Umbilical cord (tissue), 2 donors: ENCODE data around the gene VPS52. TPM values are rescaled to one million over a fixed set of nuclear protein-coding genes. Genes with fewer than 3 reads are reported as not detected.

Source experiments
- DNase-seq: peaks from one replicate; pipeline ENCODE4 v3.0.0-alpha.2; 2015; ENCODE audit warnings: low spot score
- total RNA-seq: library from RNA; depleted of rRNA; stranded (reverse); fragments of >200 nt; gene quantifications from one replicate; pipeline ENCODE4 v1.2.3, GENCODE V29; 2014; ENCODE audit warnings: low replicate concordance; ENCODE audit not compliant: insufficient read depth

Gene VPS52
- total RNA-seq, 1 donor from 2014 or later, result 33.7 TPM

DNA sequence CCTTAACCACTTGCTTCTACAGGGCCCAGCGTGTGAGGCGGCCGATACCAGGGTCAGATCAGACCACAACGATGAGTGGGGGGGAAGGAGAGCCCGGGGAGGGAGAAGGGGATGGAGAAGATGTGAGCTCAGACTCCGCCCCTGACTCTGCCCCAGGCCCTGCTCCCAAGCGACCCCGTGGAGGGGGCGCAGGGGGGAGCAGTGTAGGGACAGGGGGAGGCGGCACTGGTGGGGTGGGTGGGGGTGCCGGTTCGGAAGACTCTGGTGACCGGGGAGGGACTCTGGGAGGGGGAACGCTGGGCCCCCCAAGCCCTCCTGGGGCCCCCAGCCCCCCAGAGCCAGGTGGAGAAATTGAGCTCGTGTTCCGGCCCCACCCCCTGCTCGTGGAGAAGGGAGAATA lies 60.5 kb downstream of the VPS52 start:
- no peak for DNase-seq

DNA sequence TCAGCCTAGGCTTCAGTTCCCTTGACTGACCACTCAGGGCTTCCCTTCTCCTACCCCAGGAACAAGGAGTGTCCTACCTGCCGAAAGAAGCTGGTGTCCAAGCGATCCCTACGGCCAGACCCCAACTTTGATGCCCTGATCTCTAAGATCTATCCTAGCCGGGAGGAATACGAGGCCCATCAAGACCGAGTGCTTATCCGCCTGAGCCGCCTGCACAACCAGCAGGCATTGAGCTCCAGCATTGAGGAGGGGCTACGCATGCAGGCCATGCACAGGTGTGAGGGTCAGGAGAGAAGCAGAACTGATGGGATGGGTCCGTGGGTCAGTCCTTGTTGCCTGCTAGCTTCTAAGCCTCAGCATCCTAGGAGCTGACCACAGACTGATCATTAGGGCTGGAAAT lies 61.8 kb downstream of the VPS52 start:
- no peak for DNase-seq

DNA sequence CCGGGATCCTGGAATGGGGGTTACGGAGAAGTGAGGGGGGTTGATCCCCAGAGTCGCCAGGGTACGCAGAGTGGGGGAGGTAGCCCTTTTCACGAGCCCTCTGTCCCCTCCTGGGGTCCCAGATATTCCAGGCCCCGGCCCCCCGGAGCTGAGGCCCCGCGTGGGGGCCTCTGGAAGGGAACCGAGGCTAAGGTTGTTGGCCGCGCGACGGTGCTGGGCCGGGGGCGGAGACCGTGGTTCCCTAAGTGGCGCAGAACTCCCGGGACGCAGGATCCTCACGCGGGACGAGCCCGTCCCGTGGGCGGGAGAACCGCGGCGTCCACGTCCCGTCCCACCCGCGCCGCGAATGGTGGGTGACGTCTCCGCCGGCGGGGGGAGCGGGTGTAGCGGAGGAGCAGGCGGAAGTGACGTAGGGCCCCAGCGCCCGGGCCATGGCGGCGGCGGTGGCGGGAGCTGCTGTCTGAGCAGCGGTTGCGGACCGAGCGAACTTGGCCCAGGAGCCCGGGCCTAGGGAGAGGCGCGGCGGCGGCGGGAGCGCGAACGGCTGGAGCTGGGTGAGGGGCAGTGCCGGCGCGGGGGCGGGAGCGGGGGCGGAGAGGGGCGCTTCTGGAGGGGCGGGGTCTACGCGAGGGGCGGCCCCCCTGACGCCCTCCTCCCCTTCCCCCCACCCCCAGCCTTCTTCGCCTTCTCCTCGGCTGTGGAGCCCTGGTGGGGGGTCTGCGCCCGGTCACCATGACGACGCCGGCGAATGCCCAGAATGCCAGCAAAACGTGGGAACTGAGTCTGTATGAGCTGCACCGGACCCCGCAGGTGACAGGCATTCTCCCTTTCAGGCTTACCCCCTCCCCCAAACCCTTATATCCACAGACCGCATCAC lies 63.3 kb downstream of the VPS52 start, which contains the start of gene RING1:
RING1 (plus strand) TSS at position 410 of the 877 bp plus-strand sequence; CDS start at position 733, 323 bp downstream.
- peak; percentile 86 for DNase-seq

DNA sequence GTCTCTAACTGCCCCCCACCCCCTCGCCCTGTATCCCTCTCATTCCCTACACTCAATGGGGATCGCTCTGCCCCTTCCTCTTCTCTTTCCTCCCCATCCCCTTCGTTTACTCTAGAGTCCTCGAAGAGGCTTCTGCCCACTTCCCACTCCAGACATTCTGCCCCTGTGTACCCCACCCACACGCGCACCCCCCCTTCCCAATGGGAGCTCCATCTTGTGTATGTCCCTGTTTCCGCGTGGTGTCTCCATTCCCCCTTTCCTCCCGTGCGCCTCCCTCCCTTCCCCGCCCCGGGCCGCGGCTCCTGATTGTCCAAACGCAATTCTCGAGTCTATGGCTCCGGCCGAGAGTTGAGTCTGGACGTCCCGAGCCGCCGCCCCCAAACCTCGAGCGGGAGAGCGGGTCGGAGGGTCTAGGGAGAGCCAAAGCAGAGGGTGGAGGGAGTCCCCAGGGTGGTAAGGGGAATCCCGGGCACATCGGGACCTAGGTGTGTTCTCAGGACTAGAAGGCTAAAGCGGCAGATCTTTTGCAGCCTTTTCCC lies 64.1 kb downstream of the VPS52 start:
- DNase-seq, result peak; percentile 70

DNA sequence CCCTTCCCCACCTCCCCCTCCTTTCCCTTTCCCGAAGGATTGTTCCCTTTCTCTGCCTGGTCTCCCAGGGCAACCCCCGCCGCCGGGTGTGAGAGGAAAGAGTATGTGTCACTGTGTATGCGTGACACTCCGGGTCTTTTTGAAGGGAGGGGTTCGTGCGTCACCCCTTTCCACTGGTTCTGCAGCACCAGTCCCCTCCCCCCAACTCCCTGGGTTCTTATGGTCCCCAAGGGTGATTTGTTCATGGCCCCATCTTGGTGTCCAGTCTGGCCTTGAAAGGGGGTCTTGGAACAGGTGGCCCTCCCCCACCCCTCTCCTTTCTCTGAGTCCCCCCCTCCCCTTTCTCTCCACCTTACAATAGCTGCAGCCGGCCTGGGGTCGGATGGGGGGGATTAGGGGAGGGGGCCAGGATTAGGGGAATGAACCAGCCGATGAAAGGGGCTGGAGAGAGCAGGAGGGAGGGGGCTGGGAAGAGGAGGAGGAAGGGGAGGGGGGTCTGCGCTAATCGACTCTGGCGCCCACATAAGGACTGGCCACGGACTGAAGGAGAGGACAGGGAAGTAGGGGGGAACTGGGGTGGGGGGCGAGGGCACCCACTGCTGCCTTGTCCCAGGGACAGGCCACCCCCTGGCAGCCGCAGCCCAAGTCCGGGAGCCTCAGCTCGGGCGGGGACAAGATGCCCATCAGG lies 64.7 kb downstream of the VPS52 start:
- no peak for DNase-seq

DNA sequence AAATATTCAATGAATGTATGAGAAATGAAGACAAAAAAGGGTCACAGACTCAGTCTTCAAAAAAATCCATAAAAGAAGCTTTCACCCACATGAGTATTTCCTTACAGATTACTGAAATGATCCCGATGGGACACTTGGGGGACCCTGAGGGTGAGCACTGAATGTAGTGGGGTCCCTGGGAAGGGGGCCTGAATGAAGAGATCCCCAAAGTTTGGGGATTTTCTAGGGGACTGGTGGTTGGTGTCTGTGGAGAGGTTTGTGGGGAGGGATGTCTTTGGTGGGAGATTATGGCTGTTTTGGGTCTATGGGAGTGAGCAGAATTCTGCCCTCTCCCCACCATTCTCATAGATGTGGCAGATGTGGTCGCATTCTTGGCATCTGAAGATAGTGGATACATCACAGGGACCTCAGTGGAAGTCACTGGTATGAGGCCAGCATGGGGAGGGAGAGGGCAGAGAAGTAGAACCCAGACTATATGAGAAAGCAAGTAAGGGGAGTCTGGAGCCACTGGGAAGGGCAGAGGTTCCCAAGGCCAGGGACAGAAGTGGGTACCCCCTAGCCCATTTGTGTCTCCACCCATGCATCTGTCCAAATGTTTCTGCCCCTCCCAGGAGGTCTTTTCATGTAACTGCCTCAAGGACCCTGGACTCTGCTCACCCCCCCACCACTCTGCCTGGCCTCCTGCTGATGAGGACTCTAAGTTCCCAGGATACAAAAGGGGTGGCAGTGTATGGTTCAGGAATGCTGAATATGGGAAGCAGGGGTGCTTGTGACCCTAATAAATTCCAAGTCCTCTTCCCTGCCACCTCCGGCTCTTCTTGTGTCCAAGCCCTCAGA lies 65.4 kb downstream of the VPS52 start:
- no peak for DNase-seq

DNA sequence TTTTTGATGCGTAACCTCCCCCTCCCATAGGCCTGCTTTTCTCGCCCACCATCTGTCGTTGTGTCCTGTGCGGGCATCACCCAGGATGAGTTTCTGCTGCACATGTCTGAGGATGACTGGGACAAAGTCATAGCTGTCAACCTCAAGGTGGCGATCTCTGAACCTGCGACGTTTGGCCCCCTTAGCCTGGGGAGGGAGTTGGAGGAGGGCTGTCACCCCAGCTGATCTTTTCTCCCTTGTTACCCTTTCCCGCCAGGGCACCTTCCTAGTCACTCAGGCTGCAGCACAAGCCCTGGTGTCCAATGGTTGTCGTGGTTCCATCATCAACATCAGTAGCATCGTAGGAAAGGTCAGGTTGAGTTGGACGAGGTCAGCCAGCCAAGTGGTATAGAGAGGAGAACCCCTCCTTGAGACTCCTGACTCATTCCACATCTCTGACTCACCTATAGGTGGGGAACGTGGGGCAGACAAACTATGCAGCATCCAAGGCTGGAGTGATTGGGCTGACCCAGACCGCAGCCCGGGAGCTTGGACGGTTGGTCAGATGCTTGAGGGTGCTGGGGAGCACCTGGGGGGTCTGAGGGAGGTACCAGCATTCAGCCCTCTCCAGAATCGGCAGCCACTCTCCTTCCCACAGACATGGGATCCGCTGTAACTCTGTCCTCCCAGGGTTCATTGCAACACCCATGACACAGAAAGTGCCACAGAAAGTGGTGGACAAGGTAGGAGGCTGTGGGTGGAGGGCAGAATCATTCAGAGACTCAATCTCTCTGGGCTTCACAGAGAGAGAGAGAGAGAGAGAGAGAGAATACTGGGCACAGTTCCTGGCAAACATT lies 66.3 kb downstream of the VPS52 start:
- no peak for DNase-seq

DNA sequence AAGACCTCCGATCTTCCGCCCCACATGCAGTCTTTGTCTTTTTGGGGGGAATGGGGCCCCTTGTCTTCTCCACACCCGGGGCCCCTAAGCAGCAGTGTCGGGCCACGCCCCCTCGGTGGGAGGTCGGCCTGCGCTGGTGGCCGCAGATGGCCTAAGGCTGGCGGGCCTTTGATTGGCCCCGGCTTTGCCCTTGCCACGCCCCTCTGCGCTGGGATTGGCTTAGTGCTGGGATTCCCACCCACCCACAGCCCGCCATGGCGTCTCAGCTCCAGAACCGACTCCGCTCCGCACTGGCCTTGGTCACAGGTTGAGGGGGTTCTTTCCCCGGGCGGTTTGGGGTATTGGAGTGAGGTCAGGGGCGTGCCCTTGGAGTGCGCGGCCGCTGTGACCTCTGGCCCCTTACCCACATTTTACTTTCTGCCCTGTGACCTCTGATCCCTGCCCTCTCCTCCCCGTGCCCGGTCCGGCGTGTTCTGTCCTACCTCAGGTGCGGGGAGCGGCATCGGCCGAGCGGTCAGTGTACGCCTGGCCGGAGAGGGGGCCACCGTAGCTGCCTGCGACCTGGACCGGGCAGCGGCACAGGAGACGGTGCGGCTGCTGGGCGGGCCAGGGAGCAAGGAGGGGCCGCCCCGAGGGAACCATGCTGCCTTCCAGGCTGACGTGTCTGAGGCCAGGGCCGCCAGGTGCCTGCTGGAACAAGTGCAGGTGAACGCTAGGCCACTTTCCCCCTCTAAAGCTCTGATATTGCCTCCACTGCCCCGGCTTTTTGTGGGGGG lies 67.1 kb downstream of the VPS52 start, which contains the start of gene HSD17B8:
HSD17B8 (plus strand) TSS at position 241 of the 776 bp plus-strand sequence; CDS start at position 255, 14 bp downstream.
- peak; percentile 93 for DNase-seq

DNA sequence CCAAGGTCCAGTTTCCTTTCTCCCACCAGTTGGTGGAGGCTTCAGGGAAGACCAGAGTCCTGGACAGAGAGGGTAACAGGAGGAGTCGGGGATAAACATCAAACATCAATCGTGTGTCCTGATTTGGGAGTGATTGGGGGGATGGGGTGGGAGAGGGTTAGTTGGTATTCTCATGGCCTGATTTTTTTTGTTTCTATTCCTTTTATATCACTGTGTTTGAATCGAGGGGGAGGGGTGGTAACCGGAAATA lies 67.6 kb downstream of the VPS52 start:
- no peak for DNase-seq

DNA sequence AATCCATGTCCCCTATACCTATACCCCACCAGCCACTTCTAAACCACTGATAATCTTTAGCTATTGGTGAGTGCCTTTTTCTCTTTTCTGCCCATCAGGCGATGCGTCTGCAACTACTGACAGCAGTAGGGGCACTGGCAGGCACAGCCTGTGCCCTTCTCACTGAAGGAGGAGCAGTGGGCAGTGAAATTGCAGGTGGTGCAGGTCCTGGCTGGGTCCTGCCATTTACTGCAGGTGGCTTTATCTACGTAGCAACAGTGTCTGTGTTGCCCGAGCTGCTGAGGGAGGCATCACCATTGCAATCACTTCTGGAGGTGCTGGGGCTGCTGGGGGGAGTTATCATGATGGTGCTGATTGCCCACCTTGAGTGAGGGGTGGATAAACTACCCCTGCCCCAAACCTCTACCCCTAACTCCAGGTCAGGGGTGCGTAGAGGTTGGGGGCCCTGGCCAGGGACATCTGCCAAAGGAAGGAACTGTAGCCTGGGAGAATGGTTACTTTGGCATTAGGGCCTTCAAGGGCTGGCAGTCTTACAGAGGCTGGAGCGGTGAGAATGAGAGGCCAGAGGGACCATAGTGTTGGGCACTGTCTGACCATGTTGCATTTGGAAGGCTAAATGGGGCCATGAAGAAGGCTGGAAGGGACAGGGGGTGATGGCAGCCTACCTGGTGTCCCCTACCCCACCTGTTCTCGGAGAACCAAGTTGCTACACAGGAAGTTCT lies 68.1 kb downstream of the VPS52 start:
- DNase-seq, result no peak

DNA sequence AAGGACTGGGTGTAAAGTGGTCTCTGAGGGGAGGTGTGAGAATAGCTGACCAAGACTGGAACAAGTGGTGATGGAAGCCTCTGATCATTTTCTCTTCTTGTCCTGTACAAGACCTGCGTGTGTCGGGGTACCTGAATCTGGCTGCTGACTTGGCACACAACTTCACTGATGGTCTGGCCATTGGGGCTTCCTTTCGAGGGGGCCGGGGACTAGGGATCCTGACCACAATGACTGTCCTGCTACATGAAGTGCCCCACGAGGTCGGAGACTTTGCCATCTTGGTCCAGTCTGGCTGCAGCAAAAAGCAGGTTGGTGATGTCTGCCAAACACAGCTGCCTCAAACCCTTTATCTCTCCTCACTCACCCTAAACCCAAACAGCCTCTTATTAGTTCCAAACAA lies 68.9 kb downstream of the VPS52 start:
- no peak for DNase-seq

DNA sequence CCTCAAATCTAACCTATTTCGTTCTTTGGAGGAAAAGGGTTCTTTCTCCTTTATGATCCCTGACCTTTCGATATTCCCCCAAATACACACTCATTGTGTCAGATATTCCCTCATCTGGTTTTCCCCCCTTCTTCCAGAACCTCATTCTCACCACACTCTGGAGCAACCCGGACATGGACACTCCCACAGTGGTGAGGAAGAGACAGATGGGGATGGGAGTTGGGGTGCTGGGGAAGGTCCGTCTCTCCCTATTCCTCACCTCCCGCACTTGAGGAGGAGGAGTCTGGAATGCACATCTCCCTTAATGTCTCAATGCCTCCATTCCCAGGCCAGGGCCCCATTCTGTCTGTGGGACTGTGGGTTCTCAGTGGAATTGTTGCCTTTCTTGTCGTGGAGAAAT lies 69.7 kb downstream of the VPS52 start:
- no peak for DNase-seq

DNA sequence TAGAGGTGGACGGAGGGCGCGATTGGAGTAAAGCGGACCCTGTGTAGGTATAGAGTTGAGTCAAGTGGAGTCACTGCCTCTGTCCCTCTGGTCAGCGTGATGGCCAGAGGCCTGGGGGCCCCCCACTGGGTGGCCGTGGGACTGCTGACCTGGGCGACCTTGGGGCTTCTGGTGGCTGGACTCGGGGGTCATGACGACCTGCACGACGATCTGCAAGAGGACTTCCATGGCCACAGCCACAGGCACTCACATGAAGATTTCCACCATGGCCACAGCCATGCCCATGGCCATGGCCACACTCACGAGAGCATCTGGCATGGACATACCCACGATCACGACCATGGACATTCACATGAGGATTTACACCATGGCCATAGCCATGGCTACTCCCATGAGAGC lies 70.5 kb downstream of the VPS52 start:
- no peak for DNase-seq

Other genes with a start within 250 kb of the VPS52 start
- gene HLA-DPA1, start 198.2 kb downstream of the VPS52 start, total RNA-seq, result 24.8 TPM
- 1.7 TPM for gene HLA-DPB1, start 195.9 kb downstream of the VPS52 start, total RNA-seq
- 0.72 TPM for gene COL11A2, start 79.4 kb downstream of the VPS52 start, total RNA-seq
- 19.0 TPM for gene RXRB, start 71.2 kb downstream of the VPS52 start, total RNA-seq
- 78.0 TPM for gene SLC39A7, start 71.0 kb downstream of the VPS52 start, total RNA-seq
- gene HSD17B8, start 67.2 kb downstream of the VPS52 start, total RNA-seq, result 9.6 TPM
- gene RING1, start 63.4 kb downstream of the VPS52 start, total RNA-seq, result 13.7 TPM
- 2,699 TPM for gene RPS18, start 199 bp upstream of the VPS52 start, total RNA-seq
- 7.7 TPM for gene B3GALT4, start 5.2 kb upstream of the VPS52 start, total RNA-seq
- gene WDR46, start 17.4 kb upstream of the VPS52 start, total RNA-seq, result 45.0 TPM
- 10.1 TPM for gene PFDN6, start 17.7 kb upstream of the VPS52 start, total RNA-seq
- gene RGL2, start 27.1 kb upstream of the VPS52 start, total RNA-seq, result 15.4 TPM
- gene TAPBP, start 42.2 kb upstream of the VPS52 start, total RNA-seq, result 29.4 TPM
- 14.0 TPM for gene ZBTB22, start 45.9 kb upstream of the VPS52 start, total RNA-seq
- 14.0 TPM for gene DAXX, start 51.1 kb upstream of the VPS52 start, total RNA-seq
- gene KIFC1, start 119.9 kb upstream of the VPS52 start, total RNA-seq, result 7.5 TPM
- 17.3 TPM for gene PHF1, start 139.1 kb upstream of the VPS52 start, total RNA-seq
- gene CUTA, start 146.2 kb upstream of the VPS52 start, total RNA-seq, result 55.4 TPM
- 7.5 TPM for gene SYNGAP1, start 148.2 kb upstream of the VPS52 start, total RNA-seq
- gene ZBTB9, start 182.7 kb upstream of the VPS52 start, total RNA-seq, result 10.4 TPM